ENCODE measurements around the gene SH3YL1. TPM values are rescaled to one million over a fixed set of nuclear protein-coding genes. Genes with fewer than 3 reads are reported as not detected.

SH3YL1 gene
- 4.2 and 20.3 TPM in 2 replicates for total RNA-seq

GRCh38 chr2:263774-264492, at the start of gene SH3YL1:
TSS of gene SH3YL1 (minus strand) at chr2:264032. CDS start at chr2:263984, 48 bp downstream.

GRCh38 chr2:287911-288757, 24.3 kb upstream of the SH3YL1 start, which contains the start of gene ALKAL2:
TSS of gene ALKAL2 (minus strand) at chr2:288091. CDS start at chr2:287835, 256 bp downstream.

GRCh38 chr2:264493-265468, 949 bp upstream of the SH3YL1 start, which contains the start of gene ACP1:
TSS of gene ACP1 (plus strand) at chr2:264947. CDS start at chr2:264965, 18 bp downstream.

Other genes with a start within 250 kb of the SH3YL1 start
- 0.33 and 2.9 TPM in 2 replicates for gene FAM110C, start 217.5 kb downstream of the SH3YL1 start, total RNA-seq
- gene ACP1, start 915 bp upstream of the SH3YL1 start, total RNA-seq, result 62.4 and 66.2 TPM in 2 replicates
- 0.25 TPM in 1 of 2 replicates, not detected in the other for gene ALKAL2, start 24.1 kb upstream of the SH3YL1 start, total RNA-seq